Cerebellar nuclear complex (tissue), 1 donor: ENCODE measurements around the gene FRMD4B.

Source experiments
- DNase-seq, 2 experiments: peaks; one replicate each; lab custom pipeline; 2025; lab: John Stamatoyannopoulos, UW

Gene FRMD4B

GRCh38 chr3:69322158-69322509, 63.8 kb downstream of the FRMD4B start:
- DNase-seq = no peak

- no peak for DNase-seq
Observed at GRCh38 chr3:69321301-69322157, 64.4 kb downstream of the FRMD4B start.

GRCh38 chr3:69320871-69321271, 65.0 kb downstream of the FRMD4B start:
- no peak for DNase-seq

GRCh38 chr3:69319652-69320051, 66.2 kb downstream of the FRMD4B start:
- no peak for DNase-seq

GRCh38 chr3:69318410-69318809, 67.5 kb downstream of the FRMD4B start:
- no peak for DNase-seq

- no peak for DNase-seq
Observed at GRCh38 chr3:69313251-69313650, 72.6 kb downstream of the FRMD4B start.

- no peak for DNase-seq
Observed at GRCh38 chr3:69309814-69310213, 76.1 kb downstream of the FRMD4B start.

- DNase-seq = no peak
Observed at GRCh38 chr3:69306239-69307185, 79.4 kb downstream of the FRMD4B start.

- no peak for DNase-seq
Observed at GRCh38 chr3:69305011-69305410, 80.9 kb downstream of the FRMD4B start.

- no peak for DNase-seq
Observed at GRCh38 chr3:69304396-69304795, 81.5 kb downstream of the FRMD4B start.

GRCh38 chr3:69300296-69300695, 85.6 kb downstream of the FRMD4B start:
- DNase-seq = no peak

GRCh38 chr3:69299344-69299743, 86.5 kb downstream of the FRMD4B start:
- DNase-seq = no peak

GRCh38 chr3:69297501-69297900, 88.4 kb downstream of the FRMD4B start:
- DNase-seq = no peak

GRCh38 chr3:69296995-69297394, 88.9 kb downstream of the FRMD4B start:
- DNase-seq = no peak

GRCh38 chr3:69294014-69294766, 91.7 kb downstream of the FRMD4B start:
- no peak for DNase-seq

GRCh38 chr3:69292959-69293574, 92.8 kb downstream of the FRMD4B start:
- no peak for DNase-seq

- no peak for DNase-seq
Observed at GRCh38 chr3:69292185-69292584, 93.7 kb downstream of the FRMD4B start.

- DNase-seq = no peak
Observed at GRCh38 chr3:69290430-69290829, 95.5 kb downstream of the FRMD4B start.

GRCh38 chr3:69290006-69290405, 95.9 kb downstream of the FRMD4B start:
- no peak for DNase-seq

GRCh38 chr3:69288161-69288895, 97.6 kb downstream of the FRMD4B start:
- no peak for DNase-seq
